Left renal pelvis (tissue), 4 donors: Measurements from ENCODE around the gene NDUFV3. TPM values are rescaled to one million over a fixed set of nuclear protein-coding genes. Genes with fewer than 3 reads are reported as not detected.
"Not testable (repeated sequence)": the region's sequence is repeated elsewhere in the genome, so short reads cannot be mapped to it uniquely, and the experiment has no call there.

Experiments
- DNase-seq, 4 donors: peaks; one replicate each; pipeline ENCODE4 v3.0.0-alpha.2; 2013; ENCODE audit warnings: low read depth in 4 of 4, low spot score in 3 of 4
- polyA plus RNA-seq, 4 donors: library from polyadenylated mRNA; unstranded; fragments of 120-200 nt; gene quantifications; one replicate each; pipeline ENCODE4 v1.2.1, GENCODE V29; 2013; ENCODE audit not compliant: insufficient read length in 4 of 4

The NDUFV3 gene
- polyA plus RNA-seq, 4 donors: 31.2 to 44.1 (median 38.7) TPM

GRCh38 chr21:42883921-42884320, 9.2 kb upstream of the NDUFV3 start:
- no peak for DNase-seq

- no peak for DNase-seq
Measured at GRCh38 chr21:42887326-42887725, 5.8 kb upstream of the NDUFV3 start.

GRCh38 chr21:42892582-42892930, 553 bp upstream of the NDUFV3 start:
- DNase-seq: no peak

GRCh38 chr21:42900446-42900845, 7.3 kb downstream of the NDUFV3 start:
- no peak for DNase-seq

GRCh38 chr21:42903817-42904216, 10.7 kb downstream of the NDUFV3 start:
- no peak for DNase-seq

- DNase-seq: no peak
Measured at GRCh38 chr21:42905195-42905594, 12.1 kb downstream of the NDUFV3 start.

- no peak for DNase-seq
Measured at GRCh38 chr21:42906233-42906632, 13.1 kb downstream of the NDUFV3 start.

- DNase-seq: not testable (repeated sequence)
Measured at GRCh38 chr21:42908484-42908883, 15.4 kb downstream of the NDUFV3 start.

GRCh38 chr21:42911920-42912319, 18.8 kb downstream of the NDUFV3 start:
- DNase-seq: not testable (repeated sequence)

- DNase-seq: peak in 1 of 4 donors; percentile 48
Measured at GRCh38 chr21:42913476-42913875, 20.4 kb downstream of the NDUFV3 start.

- no peak for DNase-seq
Measured at GRCh38 chr21:42918291-42918690, 25.2 kb downstream of the NDUFV3 start.

- DNase-seq: no peak
Measured at GRCh38 chr21:42921927-42922326, 28.8 kb downstream of the NDUFV3 start.

GRCh38 chr21:42922918-42923317, 29.8 kb downstream of the NDUFV3 start:
- DNase-seq: no peak

GRCh38 chr21:42923553-42924432, 30.7 kb downstream of the NDUFV3 start:
- DNase-seq: peak; percentile 62 to 83 (median 68)

GRCh38 chr21:42924433-42924751, 31.3 kb downstream of the NDUFV3 start:
- DNase-seq: no peak

GRCh38 chr21:42925114-42925926, 32.2 kb downstream of the NDUFV3 start, which contains the start of gene ERVH48-1:
TSS of gene ERVH48-1 (minus strand) at chr21:42925630. CDS start at chr21:42919006, 6,624 bp downstream.
- DNase-seq: no peak

- DNase-seq: not testable (repeated sequence)
Measured at GRCh38 chr21:42927474-42928200, 34.5 kb downstream of the NDUFV3 start.

- DNase-seq: no peak
Measured at GRCh38 chr21:42929969-42930368, 36.9 kb downstream of the NDUFV3 start.

- no peak for DNase-seq
Measured at GRCh38 chr21:42931560-42932235, 38.6 kb downstream of the NDUFV3 start.

GRCh38 chr21:42932378-42933136, 39.4 kb downstream of the NDUFV3 start:
- DNase-seq: not testable (repeated sequence)
